Measurements from ENCODE around the gene C1orf87.
"Not testable (repeated sequence)": the region's sequence is repeated elsewhere in the genome, so short reads cannot be mapped to it uniquely, and the experiment has no call there.

The C1orf87 gene

GRCh38 chr1:59992040-59992820, 81.3 kb downstream of the C1orf87 start:
- no peak for FAIRE-seq

- no peak for FAIRE-seq
Observed at GRCh38 chr1:59990470-59990869, 83.1 kb downstream of the C1orf87 start.

- no peak for FAIRE-seq
Observed at GRCh38 chr1:59986516-59987310, 86.9 kb downstream of the C1orf87 start.

- no peak for FAIRE-seq
Observed at GRCh38 chr1:59985911-59986515, 87.6 kb downstream of the C1orf87 start.

- no peak for FAIRE-seq
Observed at GRCh38 chr1:59979666-59980065, 93.9 kb downstream of the C1orf87 start.

GRCh38 chr1:59978511-59978910, 95.1 kb downstream of the C1orf87 start:
- FAIRE-seq = no peak

- no peak for FAIRE-seq
Observed at GRCh38 chr1:59978026-59978425, 95.5 kb downstream of the C1orf87 start.

GRCh38 chr1:59977075-59977410, 96.5 kb downstream of the C1orf87 start:
- FAIRE-seq = no peak

- no peak for FAIRE-seq
Observed at GRCh38 chr1:59976194-59977074, 97.1 kb downstream of the C1orf87 start.

- no peak for FAIRE-seq
Observed at GRCh38 chr1:59973719-59974118, 99.9 kb downstream of the C1orf87 start.

- no peak for FAIRE-seq
Observed at GRCh38 chr1:59972216-59972927, 101.2 kb downstream of the C1orf87 start.

- no peak for FAIRE-seq
Observed at GRCh38 chr1:59971464-59971911, 102.1 kb downstream of the C1orf87 start.

- FAIRE-seq = not testable (repeated sequence)
Observed at GRCh38 chr1:59969542-59970175, 103.9 kb downstream of the C1orf87 start.

GRCh38 chr1:59968746-59969145, 104.8 kb downstream of the C1orf87 start:
- not testable (repeated sequence) for FAIRE-seq

GRCh38 chr1:59967780-59968179, 105.8 kb downstream of the C1orf87 start:
- FAIRE-seq = no peak

- no peak for FAIRE-seq
Observed at GRCh38 chr1:59967141-59967697, 106.4 kb downstream of the C1orf87 start.

GRCh38 chr1:59952065-59952464, 121.5 kb downstream of the C1orf87 start:
- FAIRE-seq = no peak

GRCh38 chr1:59949648-59950047, 123.9 kb downstream of the C1orf87 start:
- no peak for FAIRE-seq

GRCh38 chr1:59948990-59949389, 124.6 kb downstream of the C1orf87 start:
- no peak for FAIRE-seq

GRCh38 chr1:59947047-59947938, 126.3 kb downstream of the C1orf87 start:
- no peak for FAIRE-seq
